Amniotic epithelial cell (primary cell): ENCODE measurements around the gene PLXNA1.

Experiments
- DNase-seq: peaks from one replicate; pipeline ENCODE4 v3.0.0-alpha.2; 2010; ENCODE audit warnings: low read depth

PLXNA1 gene

GRCh38 chr3:126987596-126987995 lies 4.7 kb downstream of the PLXNA1 start:
- DNase-seq, result no peak

DNA sequence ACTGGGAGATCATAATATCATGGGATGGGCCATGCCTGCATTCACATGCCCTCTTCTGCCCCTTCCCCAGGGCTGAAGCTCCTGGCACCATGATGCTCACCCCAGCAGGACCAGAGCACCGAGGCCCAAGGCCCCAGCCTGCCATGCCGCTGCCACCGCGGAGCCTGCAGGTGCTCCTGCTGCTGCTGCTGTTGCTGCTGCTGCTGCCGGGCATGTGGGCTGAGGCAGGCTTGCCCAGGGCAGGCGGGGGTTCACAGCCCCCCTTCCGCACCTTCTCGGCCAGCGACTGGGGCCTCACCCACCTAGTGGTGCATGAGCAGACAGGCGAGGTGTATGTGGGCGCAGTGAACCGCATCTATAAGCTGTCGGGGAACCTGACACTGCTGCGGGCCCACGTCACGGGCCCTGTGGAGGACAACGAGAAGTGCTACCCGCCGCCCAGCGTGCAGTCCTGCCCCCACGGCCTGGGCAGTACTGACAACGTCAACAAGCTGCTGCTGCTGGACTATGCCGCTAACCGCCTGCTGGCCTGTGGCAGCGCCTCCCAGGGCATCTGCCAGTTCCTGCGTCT lies 5.6 kb downstream of the PLXNA1 start:
- no peak for DNase-seq

DNA sequence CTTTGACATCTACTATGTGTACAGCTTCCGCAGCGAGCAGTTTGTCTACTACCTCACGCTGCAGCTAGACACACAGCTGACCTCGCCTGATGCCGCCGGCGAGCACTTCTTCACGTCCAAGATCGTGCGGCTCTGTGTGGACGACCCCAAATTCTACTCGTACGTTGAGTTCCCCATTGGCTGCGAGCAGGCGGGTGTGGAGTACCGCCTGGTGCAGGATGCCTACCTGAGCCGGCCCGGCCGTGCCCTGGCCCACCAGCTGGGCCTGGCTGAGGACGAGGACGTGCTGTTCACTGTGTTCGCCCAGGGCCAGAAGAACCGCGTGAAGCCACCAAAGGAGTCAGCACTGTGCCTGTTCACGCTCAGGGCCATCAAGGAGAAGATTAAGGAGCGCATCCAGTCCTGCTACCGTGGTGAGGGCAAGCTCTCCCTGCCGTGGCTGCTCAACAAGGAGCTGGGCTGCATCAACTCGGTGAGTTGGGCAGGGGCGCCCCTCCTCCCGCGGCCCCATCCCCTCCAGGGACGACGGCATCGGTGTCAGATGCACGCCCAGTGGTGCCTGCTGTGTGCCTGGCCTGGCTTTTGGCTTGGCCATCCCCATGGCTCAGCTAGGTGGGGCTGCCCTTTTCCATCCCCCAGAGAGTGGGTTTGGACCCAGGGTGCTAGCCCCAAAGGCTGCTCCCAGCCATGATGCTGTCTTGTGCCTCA lies 6.6 kb downstream of the PLXNA1 start:
- DNase-seq, result no peak

DNA sequence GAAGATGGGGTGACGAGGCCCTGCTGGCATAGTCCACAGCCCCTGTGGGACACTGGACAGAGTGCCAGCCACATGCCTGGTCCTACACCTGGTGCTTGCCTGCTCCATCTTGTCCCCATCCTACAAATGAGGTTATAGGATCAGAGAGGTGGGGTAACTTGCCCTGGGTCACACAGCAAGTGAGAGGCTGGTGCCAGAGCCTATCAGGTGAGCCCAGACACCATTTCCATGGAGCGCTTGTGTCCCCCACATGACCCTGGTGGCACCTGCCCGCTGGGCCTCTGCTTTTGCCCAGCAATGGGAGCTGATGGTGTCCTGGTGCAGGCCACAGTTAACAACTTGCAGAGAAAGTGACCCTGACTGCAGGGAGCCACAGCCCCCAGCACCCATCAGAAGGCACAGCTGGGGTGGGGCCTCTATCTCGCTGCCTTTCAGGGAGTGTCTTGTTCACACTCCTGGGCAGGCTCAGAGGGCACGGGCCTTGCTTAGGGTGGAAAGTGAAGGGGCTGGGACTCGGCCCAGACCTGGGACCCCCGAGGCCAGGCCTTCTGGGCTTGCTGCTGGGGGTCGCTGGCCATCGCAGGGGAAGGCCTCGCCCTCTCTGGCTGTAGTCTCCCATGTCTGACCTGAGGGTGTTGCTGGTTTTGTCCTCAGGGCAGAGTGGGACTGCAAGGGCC lies 7.2 kb downstream of the PLXNA1 start:
- DNase-seq, result no peak

- no peak for DNase-seq
These were observed 8.0 kb downstream of the PLXNA1 start for GRCh38 chr3:126990890-126991289.

GRCh38 chr3:126991366-126992200 lies 8.7 kb downstream of the PLXNA1 start:
- DNase-seq, result no peak

DNA sequence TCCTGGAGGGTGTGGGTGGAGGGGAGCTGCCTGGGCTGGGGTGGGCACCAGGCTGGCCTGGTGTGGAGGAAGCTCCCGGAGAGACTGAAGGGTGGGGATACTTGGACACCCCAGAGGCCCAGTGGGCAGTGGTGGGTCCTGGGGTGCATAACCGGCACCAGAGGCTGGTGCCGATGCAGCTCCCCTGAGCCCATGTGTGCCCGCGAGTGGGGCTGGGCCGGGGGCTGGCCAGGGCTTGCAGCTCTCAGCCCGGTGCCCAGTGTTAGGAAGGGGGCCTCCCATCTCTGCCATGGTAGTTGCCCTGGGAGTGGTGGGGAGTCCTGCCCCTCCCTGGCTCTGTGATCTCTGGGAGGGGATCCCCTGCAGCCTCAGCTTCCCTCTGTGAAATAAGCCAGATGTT lies 9.3 kb downstream of the PLXNA1 start:
- no peak for DNase-seq

DNA sequence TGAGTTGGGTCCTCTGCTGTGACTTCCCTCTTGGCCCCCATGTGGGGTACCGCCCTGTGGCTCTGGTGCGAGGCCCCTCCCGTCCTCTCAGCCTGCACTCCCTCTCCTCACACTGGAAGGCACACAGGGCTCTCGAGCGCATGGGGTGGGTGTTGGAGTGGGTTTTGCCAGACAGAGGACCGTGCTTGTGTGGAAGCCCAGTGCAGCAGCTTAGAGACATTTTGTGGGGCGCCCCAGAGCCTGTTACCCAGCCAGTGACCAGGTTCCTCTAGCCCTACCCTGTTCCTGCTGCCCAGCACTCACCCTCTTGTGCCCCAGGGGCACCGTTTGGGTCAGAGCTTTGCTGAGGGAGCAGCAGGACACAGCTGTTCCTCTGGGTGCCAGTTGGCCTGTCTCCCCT lies 9.9 kb downstream of the PLXNA1 start:
- DNase-seq, result no peak

- no peak for DNase-seq
These were observed 10.5 kb downstream of the PLXNA1 start for GRCh38 chr3:126993436-126993835.

- DNase-seq, result no peak
These were observed 11.8 kb downstream of the PLXNA1 start for GRCh38 chr3:126994661-126995245.

DNA sequence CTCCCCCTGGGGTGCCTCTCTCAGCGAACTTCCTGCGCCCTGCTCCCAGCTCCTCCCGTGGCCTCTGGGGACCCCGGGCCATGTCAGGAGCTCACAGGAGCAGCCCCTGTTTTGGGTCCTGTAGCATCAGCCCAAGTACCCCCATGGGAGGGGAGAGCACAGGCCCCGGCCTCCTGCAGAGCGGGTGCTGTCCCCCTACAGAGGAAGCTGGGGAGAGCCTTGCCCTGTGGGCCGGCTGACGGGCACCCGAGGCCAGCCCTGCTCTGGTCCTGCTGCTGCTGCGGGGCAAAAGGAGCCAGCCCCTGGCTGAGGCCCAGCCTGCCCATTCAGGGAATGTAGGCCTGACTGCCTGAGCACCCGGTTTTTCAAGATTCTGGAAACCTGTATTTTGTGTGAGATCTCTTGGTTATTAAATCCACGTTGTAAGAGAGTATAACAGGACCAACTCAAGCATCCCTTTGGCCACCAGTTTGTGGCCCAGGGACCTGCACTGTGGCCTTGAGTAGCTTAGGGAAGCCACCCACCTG lies 12.4 kb downstream of the PLXNA1 start:
- DNase-seq, result no peak

DNA sequence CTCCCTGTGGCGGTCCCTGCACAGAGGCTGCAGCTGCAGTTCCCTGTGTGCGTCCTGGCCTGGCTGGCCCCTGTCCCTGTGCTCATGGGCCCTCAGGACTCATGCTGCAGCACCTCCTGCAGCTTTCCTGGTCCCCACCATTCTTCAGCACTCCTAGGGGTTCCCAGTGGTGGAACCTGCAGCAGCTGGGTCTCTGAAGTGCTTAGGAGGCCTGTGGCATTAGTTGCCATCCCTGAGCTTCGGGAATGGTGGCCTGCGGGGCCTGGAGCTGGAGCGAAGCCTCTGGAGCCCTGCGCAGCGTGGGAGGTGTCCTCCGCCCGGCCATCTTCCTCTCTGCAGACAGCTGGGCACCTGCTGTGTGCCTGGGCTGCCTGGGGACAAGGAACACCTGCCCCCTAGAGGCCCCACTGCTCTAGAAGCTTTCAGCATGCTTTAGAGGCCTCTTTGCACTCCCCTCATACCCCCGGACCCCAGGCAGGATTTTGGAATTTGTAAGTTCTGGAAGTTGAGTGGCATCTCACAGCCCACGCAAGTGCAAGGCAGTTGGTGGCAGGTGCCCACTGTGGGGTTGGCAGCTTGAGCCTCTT lies 13.1 kb downstream of the PLXNA1 start:
- DNase-seq, result no peak

DNA sequence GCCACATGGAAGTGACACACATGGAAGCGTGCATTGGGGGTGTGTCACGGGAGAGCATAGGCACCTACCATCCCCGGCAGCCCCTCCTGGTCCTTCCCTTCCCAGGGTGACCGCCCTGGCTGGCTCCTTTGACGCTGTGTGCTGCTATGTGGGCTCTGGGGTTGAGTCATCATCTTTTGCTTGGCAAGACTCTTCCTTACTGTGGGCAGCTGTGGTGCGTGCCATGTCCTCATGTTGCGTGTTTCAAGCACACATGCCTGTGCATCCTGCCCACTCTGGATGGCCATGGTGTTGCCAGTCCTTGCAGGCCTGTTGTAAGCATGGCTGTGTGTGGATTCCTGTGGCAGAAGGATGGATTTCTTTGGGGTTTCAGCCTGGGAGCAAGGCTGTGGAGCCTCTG lies 14.0 kb downstream of the PLXNA1 start:
- DNase-seq, result no peak

DNA sequence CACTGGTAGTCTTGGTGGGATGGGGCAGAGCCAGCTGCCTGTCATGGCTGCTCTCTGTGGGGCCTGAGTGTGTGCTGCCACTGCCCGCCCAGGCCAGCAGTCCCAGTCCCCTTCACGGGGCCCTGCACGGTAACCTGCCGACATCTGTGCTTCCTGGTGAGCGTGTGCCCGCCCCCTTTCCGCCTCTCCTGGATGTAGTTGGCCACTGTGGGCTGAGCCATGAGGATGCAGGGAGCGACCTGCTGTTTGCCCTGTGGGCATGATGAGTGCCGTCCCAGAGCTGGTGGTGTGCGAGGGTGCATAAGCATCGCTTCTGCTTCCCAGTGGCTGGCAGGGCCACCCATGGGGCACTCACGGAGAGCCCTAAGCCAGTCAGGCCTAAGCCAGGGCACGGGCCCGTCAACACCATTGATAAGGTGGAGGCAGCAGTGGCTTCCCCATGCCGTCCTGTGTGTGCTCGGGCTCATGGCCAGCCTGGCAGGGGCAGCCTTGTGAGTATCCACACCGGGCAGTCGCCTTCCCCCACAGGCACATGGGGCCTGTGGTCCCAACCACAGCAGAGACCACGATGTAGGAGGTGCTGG lies 14.6 kb downstream of the PLXNA1 start:
- no peak for DNase-seq

DNA sequence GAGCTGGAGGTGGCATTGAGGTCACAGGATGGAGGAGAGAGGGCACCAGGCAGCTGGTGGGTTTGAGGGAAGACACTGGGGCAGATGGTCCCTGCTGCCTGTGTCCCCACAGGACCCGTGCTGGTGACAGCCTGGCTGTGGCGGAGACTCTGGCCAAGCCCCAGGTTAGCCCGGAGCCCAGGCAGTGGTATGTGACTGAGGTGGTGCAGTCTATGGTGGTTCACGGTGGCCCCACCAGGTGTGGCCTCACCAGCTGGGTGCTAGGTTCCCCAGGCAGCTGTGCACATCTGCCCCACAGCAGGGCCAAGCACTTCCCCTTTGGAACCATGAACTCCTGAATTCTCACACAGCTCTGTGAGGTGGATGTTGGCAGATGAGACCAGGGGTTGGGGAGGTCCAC lies 15.4 kb downstream of the PLXNA1 start:
- DNase-seq, result no peak

DNA sequence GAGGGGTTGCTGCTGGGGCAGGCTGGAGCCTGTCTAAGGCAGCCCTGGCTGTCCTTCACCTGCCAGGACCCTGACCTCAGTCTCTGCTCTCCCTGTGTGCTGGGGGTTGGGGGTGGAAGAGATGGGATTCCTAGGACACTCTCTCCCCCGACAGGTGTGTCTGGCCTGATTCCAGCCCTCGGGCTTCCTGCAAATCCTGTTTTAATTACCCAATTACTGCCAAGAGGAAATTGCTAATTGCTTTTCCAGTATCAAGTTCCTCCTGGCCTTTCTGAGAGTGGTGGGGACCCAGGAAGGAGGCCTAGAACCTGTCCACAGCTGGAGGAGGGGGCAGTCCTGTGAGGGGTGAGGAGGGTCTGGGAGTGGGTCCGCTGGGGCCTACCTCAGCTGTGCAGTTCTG lies 15.8 kb downstream of the PLXNA1 start:
- DNase-seq, result no peak

GRCh38 chr3:126999383-126999782 lies 16.5 kb downstream of the PLXNA1 start:
- DNase-seq, result no peak

DNA sequence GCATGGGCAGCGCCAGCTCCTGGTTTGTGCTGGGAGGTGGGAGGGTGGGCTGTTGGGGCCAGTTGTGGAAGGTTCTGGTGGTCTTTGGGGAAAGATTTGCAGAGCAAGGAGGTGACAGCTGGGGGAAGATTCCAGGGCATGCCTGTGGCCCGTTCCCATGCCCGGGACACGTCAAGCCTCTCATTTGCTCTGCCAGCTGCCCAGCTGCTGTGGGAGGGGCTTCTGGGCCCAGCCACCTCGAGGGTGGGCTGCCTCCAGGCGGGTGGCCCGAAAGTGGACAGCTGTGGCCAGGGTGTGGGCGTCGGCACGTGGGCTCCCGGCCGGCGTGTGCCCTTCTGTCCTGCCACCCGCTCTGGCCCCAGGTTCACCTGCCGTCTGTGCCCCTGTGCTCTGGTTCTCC lies 17.2 kb downstream of the PLXNA1 start:
- DNase-seq, result no peak

GRCh38 chr3:127000761-127001160 lies 17.8 kb downstream of the PLXNA1 start:
- no peak for DNase-seq

DNA sequence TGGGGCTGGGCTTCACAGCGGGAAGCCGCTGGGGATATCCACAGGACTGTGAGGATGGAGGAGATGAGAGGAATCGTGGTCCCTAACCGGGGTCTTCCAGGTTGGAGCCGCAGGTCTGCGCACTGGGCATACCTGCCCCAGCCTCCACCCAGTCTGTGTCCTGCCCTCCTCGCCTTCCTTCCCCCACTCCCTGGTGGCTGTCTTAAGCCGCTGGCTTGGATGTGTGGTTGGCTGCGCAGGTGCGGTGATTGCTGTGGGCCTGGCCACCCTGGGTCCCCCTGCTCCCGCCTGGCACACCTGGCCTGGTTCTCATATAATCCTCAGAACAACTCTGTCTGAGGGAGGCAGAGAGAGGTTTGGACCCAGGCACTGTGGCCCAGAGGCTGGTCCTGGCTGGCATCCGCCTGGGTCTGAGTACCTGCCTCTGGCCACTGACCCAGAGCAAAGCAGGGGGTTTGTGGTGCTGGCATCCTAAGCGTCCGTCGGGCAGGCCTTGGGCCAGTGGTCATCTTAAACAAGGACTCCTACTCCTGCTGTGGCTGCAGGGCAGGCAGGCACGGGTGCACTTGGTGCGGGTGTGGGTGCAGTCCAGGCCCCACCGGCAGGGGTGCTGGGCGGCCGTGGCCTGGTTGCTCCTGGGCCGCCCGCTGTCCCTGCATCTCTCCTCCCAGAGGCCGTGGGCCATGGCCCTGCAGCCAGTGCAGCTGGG lies 18.7 kb downstream of the PLXNA1 start:
- no peak for DNase-seq
